ENCODE results near the gene SEMA3D. TPM values are rescaled to one million over a fixed set of nuclear protein-coding genes. Genes with fewer than 3 reads are reported as not detected.

Gene SEMA3D
- total and polyA plus RNA-seq, 2 of the 4 experiments (the other 2 are of a cell fraction), result 2.9 to 13.6 TPM

- peak overlapping the region; percentile 77 for H2AFZ ChIP-seq (replicated peaks; ENCODE audit: low read length, poor library complexity)
- H3K4me2 ChIP-seq (ENCODE audit: low read depth, low read length), result no peak overlapping the region
- H3K27ac ChIP-seq (ENCODE audit: insufficient read depth, low read length), result no peak overlapping the region
- H3K9me1 ChIP-seq (ENCODE audit: insufficient read depth, low read length), result no peaks in the 10 kb centered on the region
- TF ChIP-seq MAZ (IDR thresholded peaks at IDR 0.05; ENCODE audit: borderline replicate concordance, low read depth, low read length), result no peak
- TF ChIP-seq RFX5 (IDR thresholded peaks at IDR 0.05; ENCODE audit: low read depth, low read length), result no peak
- TF ChIP-seq, protein P1, sequence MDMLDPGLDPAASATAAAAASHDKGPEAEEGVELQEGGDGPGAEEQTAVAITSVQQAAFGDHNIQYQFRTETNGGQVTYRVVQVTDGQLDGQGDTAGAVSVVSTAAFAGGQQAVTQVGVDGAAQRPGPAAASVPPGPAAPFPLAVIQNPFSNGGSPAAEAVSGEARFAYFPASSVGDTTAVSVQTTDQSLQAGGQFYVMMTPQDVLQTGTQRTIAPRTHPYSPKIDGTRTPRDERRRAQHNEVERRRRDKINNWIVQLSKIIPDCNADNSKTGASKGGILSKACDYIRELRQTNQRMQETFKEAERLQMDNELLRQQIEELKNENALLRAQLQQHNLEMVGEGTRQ (IDR thresholded peaks at IDR 0.05; ENCODE audit: low read depth, low read length), result no peak
- TF ChIP-seq BHLHE40 (IDR thresholded peaks at IDR 0.05; ENCODE audit: low read depth, low read length), result no peak
- no peak for TF ChIP-seq SMC3 (IDR thresholded peaks at IDR 0.05; ENCODE audit: low read depth, low read length)
- TF ChIP-seq POLR2A (IDR thresholded peaks at IDR 0.05; ENCODE audit: low read depth, low read length), result no peak
- TF ChIP-seq NFE2L2 (IDR thresholded peaks at IDR 0.05; ENCODE audit: low read depth, low read length), result no peak
- TF ChIP-seq FOS (IDR thresholded peaks at IDR 0.05; ENCODE audit: low read depth, low read length), result no peak
- no peak for TF ChIP-seq CHD1 (IDR thresholded peaks at IDR 0.05; ENCODE audit: low read depth, low read length)
- no peak for TF ChIP-seq MAFK (IDR thresholded peaks at IDR 0.05; ENCODE audit: low read depth, low read length)
- no peak for TF ChIP-seq RAD21 (IDR thresholded peaks at IDR 0.05; ENCODE audit: low read length)
- TF ChIP-seq CEBPB (IDR thresholded peaks at IDR 0.05; ENCODE audit: low read depth, low read length), result no peak
- TF ChIP-seq MXI1 (IDR thresholded peaks at IDR 0.05; ENCODE audit: borderline replicate concordance, low read depth, low read length), result no peak
- TF ChIP-seq ELK1 (IDR thresholded peaks at IDR 0.05; ENCODE audit: borderline replicate concordance, low read depth, low read length), result no peak
- no peaks in the 10 kb centered on the region for H3K79me1 ChIP-seq (ENCODE audit: low read depth in 1 of 2, low read length in 2 of 2)
- H2BK5ac ChIP-seq (ENCODE audit: low read depth, low read length, poor library complexity, severe bottlenecking), result no peak overlapping the region
- intact Hi-C loops (cut with micrococcal nuclease) (no loop called here), dilution Hi-C loops (cut with HindIII; ENCODE audit: low sequenced_read_pairs, unreplicated experiment) (no loop called here), in situ Hi-C loops (cut with MboI; ENCODE audit: low sequenced_read_pairs) (loop anchor here (25.0 kb wide), 2 partner anchors 367 to 542 kb away; no protein-coding TSS in a partner anchor)
- no peaks in the 10 kb centered on the region for H3K36me3 ChIP-seq (ENCODE audit: control insufficient read depth, insufficient read depth, low read length)
- H4K8ac ChIP-seq (ENCODE audit: low read depth in 2 of 2, low read length in 2 of 2), result no peak overlapping the region
- ATAC-seq (ENCODE audit: low read depth) (peak; percentile 53), DNase-seq (peak; percentile 29)
- no peak overlapping the region for H3K23ac ChIP-seq (ENCODE audit: low read depth, low read length)
- no peak overlapping the region for H4K91ac ChIP-seq (ENCODE audit: insufficient read depth, low read depth, low read length)
- no peak overlapping the region for H3K18ac ChIP-seq (ENCODE audit: low read depth, low read length)
- no TSS peak for BruUV-seq (replicated peaks)
- no peak overlapping the region for H3K4ac ChIP-seq (ENCODE audit: low read depth, low read length)
- no peak overlapping the region for H2BK15ac ChIP-seq (ENCODE audit: low read depth, low read length)
- H2BK120ac ChIP-seq (ENCODE audit: low read depth, low read length), result no peak overlapping the region
- no peaks in the 10 kb centered on the region for H3K27me3 ChIP-seq (ENCODE audit: control insufficient read depth, insufficient read depth, low read length)
- no peaks in the 10 kb centered on the region for H4K20me1 ChIP-seq (ENCODE audit: insufficient read depth, low read length)
- ChIA-PET CTCF (no interaction called here), POLR2A (ENCODE audit: unreplicated experiment) (no interaction called here)
- no peak overlapping the region for H2AK5ac ChIP-seq (ENCODE audit: low read depth, low read length)
- no peaks in the 10 kb centered on the region for H3K4me1 ChIP-seq (ENCODE audit: control insufficient read depth, insufficient read depth, low read length)
- H2BK20ac ChIP-seq (ENCODE audit: low read depth, low read length), result no peak overlapping the region
- no peak overlapping the region for H2AK9ac ChIP-seq (replicated peaks; ENCODE audit: low read depth, low read length, poor library complexity)
- H3K9me3 ChIP-seq (ENCODE audit: control insufficient read depth, insufficient read depth, low read length), result no peaks in the 10 kb centered on the region
- H4K5ac ChIP-seq (ENCODE audit: low read depth, low read length), result no peak overlapping the region
- H3K14ac ChIP-seq (replicated peaks; ENCODE audit: low read depth, low read length), result no peak overlapping the region
- WGBS, 2 experiments (ENCODE audit: extremely low coverage in 2 of 2, insufficient read length in 1 of 2), result no CpG with 5 or more reads among the region's 2 CpGs
- no peak overlapping the region for H3K9ac ChIP-seq (ENCODE audit: low read depth, low read length)
- no peak overlapping the region for H3K4me3 ChIP-seq (ENCODE audit: insufficient read depth, low read depth, low read length)
- no peak overlapping the region for H3K56ac ChIP-seq (ENCODE audit: extremely low read depth, insufficient read depth, low read length)
These were observed 182.5 kb downstream of the SEMA3D start for GRCh38 chr7:85004402-85004801.
